H1 (cell line): ENCODE results near the gene PRSS50. TPM values are rescaled to one million over a fixed set of nuclear protein-coding genes. Genes with fewer than 3 reads are reported as not detected.
A peak's percentile ranks its signal among the peaks of the same experiment; 100 is the strongest.

Experiments used
- CTCF ChIA-PET: fragments of 300-600 bp; sonication (Branson Sonifier 250); formaldehyde crosslinking; loops from one replicate; lab custom pipeline; 2021; ENCODE audit not compliant: partially characterized antibody; lab: Charles Lee
- POLR2A ChIA-PET: fragments of 300-600 bp; sonication (Branson Sonifier 250); formaldehyde crosslinking; loops from one replicate; lab custom pipeline; 2021; ENCODE audit warnings: inconsistent platforms; ENCODE audit not compliant: partially characterized antibody; lab: Charles Lee
- DNase-seq, 2 experiments: peaks; one replicate each; pipeline versions ENCODE4 v3.0.0 to v3.0.0-alpha.2; 2010 to 2022; ENCODE audit warnings: low spot score in 2 of 2, low read depth in 1 of 2, mixed read lengths in 1 of 2
- FAIRE-seq: peaks from 2 replicates; lab custom pipeline; 2011; peaks lifted over from hg19 to GRCh38; lab: Jason Lieb, UNC
- H2AFZ ChIP-seq: 2 replicates; pipeline ENCODE4 v1.8.1; 2012; ENCODE audit warnings: low read length, inconsistent platforms
- H2AK5ac ChIP-seq: 2 replicates; pipeline ENCODE4 v1.6.1; 2013; ENCODE audit warnings: low read depth, low read length
- H2BK120ac ChIP-seq: replicated peaks from 2 replicates; pipeline ENCODE3; 2013; ENCODE audit warnings: low read depth, low read length, inconsistent platforms
- H2BK12ac ChIP-seq: 2 replicates; pipeline ENCODE4 v1.6.1; 2013; ENCODE audit warnings: low read depth, low read length
- H2BK15ac ChIP-seq: 2 replicates; pipeline ENCODE4 v1.6.1; 2013; ENCODE audit warnings: low read length
- H2BK20ac ChIP-seq: 2 replicates; pipeline ENCODE4 v1.6.1; 2013; ENCODE audit warnings: low read length
- H2BK5ac ChIP-seq: 2 replicates; pipeline ENCODE4 v1.6.1; 2013; ENCODE audit warnings: low read depth, low read length
- H3K14ac ChIP-seq: 2 replicates; pipeline ENCODE4 v1.6.1; 2013; ENCODE audit warnings: inconsistent platforms; ENCODE audit not compliant: insufficient read length
- H3K18ac ChIP-seq: 2 replicates; pipeline ENCODE4 v1.6.1; 2013; ENCODE audit warnings: low read length; ENCODE audit errors: extremely low read depth
- H3K23ac ChIP-seq: 2 replicates; pipeline ENCODE4 v1.6.1; 2013; ENCODE audit warnings: inconsistent platforms; ENCODE audit not compliant: insufficient read length
- H3K23me2 ChIP-seq: 2 replicates; pipeline ENCODE4 v1.6.1; 2013; ENCODE audit warnings: low read depth, low read length
- H3K27ac ChIP-seq: 2 replicates; pipeline ENCODE4 v1.6.1; 2011; ENCODE audit warnings: low read depth, low read length, inconsistent platforms
- H3K27me3 ChIP-seq, 4 experiments: replicated peaks in 1 of 4; 1 replicate in 1 of 4; 2 replicates in 3 of 4; pipeline versions ENCODE4 v1.6.1 to v1.8.1; 2011 to 2013; ENCODE audit warnings: low read length in 3 of 4, mild to moderate bottlenecking in 3 of 4, inconsistent platforms in 2 of 4, mixed read lengths in 2 of 4, moderate library complexity in 1 of 4; ENCODE audit not compliant: control insufficient read depth in 3 of 4, insufficient read depth in 3 of 4; ENCODE audit errors: extremely low read depth in 1 of 4
- H3K36me3 ChIP-seq, 4 experiments: 2 replicates each; pipeline versions ENCODE4 v1.6.1 to v1.8.1; 2011 to 2013; ENCODE audit warnings: mild to moderate bottlenecking in 4 of 4, low read length in 3 of 4, moderate library complexity in 2 of 4, control low read depth in 1 of 4, inconsistent platforms in 1 of 4; ENCODE audit not compliant: insufficient read depth in 4 of 4, control insufficient read depth in 2 of 4
- H3K4ac ChIP-seq: replicated peaks from 2 replicates; pipeline ENCODE3; 2013; ENCODE audit warnings: low read length, low read depth, mixed read lengths, inconsistent platforms; ENCODE audit not compliant: insufficient read length
- H3K4me1 ChIP-seq, 4 experiments: replicated peaks in 1 of 4; 1 replicate in 1 of 4; 2 replicates in 3 of 4; pipeline versions ENCODE4 v1.6.1 to v1.8.1; 2011 to 2013; ENCODE audit warnings: low read length in 3 of 4, inconsistent platforms in 2 of 4, mixed read lengths in 1 of 4; ENCODE audit not compliant: insufficient read depth in 4 of 4, control insufficient read depth in 3 of 4
- H3K4me2 ChIP-seq, 2 experiments: 2 replicates each; pipeline versions ENCODE4 v1.6.1 to v1.8.1; 2011 to 2013; ENCODE audit warnings: low read depth in 2 of 2, low read length in 2 of 2, control low read depth in 1 of 2, inconsistent platforms in 1 of 2, mild to moderate bottlenecking in 1 of 2; ENCODE audit not compliant: insufficient read depth in 1 of 2
- H3K4me3 ChIP-seq, 4 experiments: fragments of 200-600, 300-600 bp in 1 of 4; sonication (generic), shearing (Covaris generic), sonication (Bioruptor Twin) in 1 of 4; 2 replicates each; pipeline versions ENCODE4 v1.5.1 to v1.8.1; 2011 to 2016; ENCODE audit warnings: low read length in 4 of 4, low read depth in 3 of 4, control low read depth in 2 of 4, inconsistent platforms in 2 of 4, mild to moderate bottlenecking in 2 of 4, mixed read lengths in 1 of 4, moderate library complexity in 1 of 4; ENCODE audit not compliant: insufficient read depth in 2 of 4; ENCODE audit errors: extremely low read depth in 1 of 4
- H3K56ac ChIP-seq: replicated peaks from 2 replicates; pipeline ENCODE3; 2013; ENCODE audit warnings: low read depth, mild to moderate bottlenecking, mixed read lengths, low read length, inconsistent platforms; ENCODE audit not compliant: insufficient read length
- H3K79me1 ChIP-seq: 2 replicates; pipeline ENCODE4 v1.6.1; 2013; ENCODE audit warnings: low read depth, low read length, control low read depth
- H3K79me2 ChIP-seq, 2 experiments: 2 replicates each; pipeline versions ENCODE4 v1.6.1 to v1.8.1; 2012 to 2013; ENCODE audit warnings: low read length in 2 of 2, mild to moderate bottlenecking in 2 of 2, inconsistent platforms in 1 of 2; ENCODE audit not compliant: insufficient read depth in 2 of 2, control insufficient read depth in 1 of 2
- H3K9ac ChIP-seq, 4 experiments: replicated peaks in 1 of 4; 1 replicate in 1 of 4; 2 replicates in 3 of 4; pipeline versions ENCODE4 v1.6.1 to v1.8.1; 2011 to 2013; ENCODE audit warnings: low read depth in 3 of 4, low read length in 3 of 4, control low read depth in 2 of 4, mild to moderate bottlenecking in 2 of 4, moderate library complexity in 2 of 4, inconsistent platforms in 1 of 4; ENCODE audit errors: extremely low read depth in 1 of 4
- H3K9me3 ChIP-seq, 2 experiments: 2 replicates each; pipeline versions ENCODE4 v1.6.1 to v1.8.1; 2012 to 2013; ENCODE audit warnings: mild to moderate bottlenecking in 2 of 2, moderate library complexity in 2 of 2, control low read depth in 1 of 2, inconsistent platforms in 1 of 2, low read depth in 1 of 2, low read length in 1 of 2, mixed read lengths in 1 of 2; ENCODE audit not compliant: insufficient read depth in 2 of 2
- H4K20me1 ChIP-seq, 2 experiments: replicated peaks in 1 of 2; 2 replicates each; pipeline versions ENCODE3 to v1.8.1; 2011 to 2013; ENCODE audit warnings: inconsistent platforms in 2 of 2, low read length in 2 of 2, mild to moderate bottlenecking in 1 of 2; ENCODE audit not compliant: insufficient read depth in 2 of 2, control insufficient read depth in 1 of 2
- H4K5ac ChIP-seq: 2 replicates; pipeline ENCODE4 v1.6.1; 2013; ENCODE audit warnings: low read length, low read depth, mixed read lengths, inconsistent platforms; ENCODE audit not compliant: insufficient read length
- H4K8ac ChIP-seq: 2 replicates; pipeline ENCODE4 v1.8.0; 2013; ENCODE audit warnings: mild to moderate bottlenecking, moderate library complexity, low read length, inconsistent platforms; ENCODE audit not compliant: insufficient read depth; ENCODE audit errors: extremely low read depth
- H4K91ac ChIP-seq: replicated peaks from 2 replicates; pipeline ENCODE3; 2013; ENCODE audit warnings: low read length, mixed read lengths, inconsistent platforms; ENCODE audit not compliant: insufficient read length
- RAD21 ChIP-seq, 2 experiments: IDR thresholded peaks in 1 of 2; conservative IDR thresholded peaks in 1 of 2; 2 replicates each; pipeline ENCODE4 v1.6.1; 2011; ENCODE audit warnings: low read depth in 2 of 2, low read length in 2 of 2, improper control_type of control experiment in 1 of 2, inconsistent platforms in 1 of 2, mild to moderate bottlenecking in 1 of 2, moderate library complexity in 1 of 2
- WGBS, 2 experiments: shearing (Covaris generic) in 1 of 2; methylation state at CpG; one replicate each; pipeline versions ENCODE4 v1.1.6 to v1.1.7; 2013 to 2015; ENCODE audit warnings: low lambda C conversion rate in 2 of 2, mixed read lengths in 2 of 2, inconsistent platforms in 1 of 2, low coverage in 1 of 2, missing lambda C conversion rate in 1 of 2; ENCODE audit not compliant: insufficient replicate concordance in 2 of 2, insufficient coverage in 1 of 2, insufficient read length in 1 of 2; ENCODE audit errors: extremely low coverage in 1 of 2, missing lambda C conversion rate in 1 of 2; 5-methylcytosine and 5-hydroxymethylcytosine counted together
- polyA plus RNA-seq, 7 experiments: library from polyadenylated mRNA; depleted of rRNA in 3 of 7; stranded (reverse) in 5 of 7; unstranded in 2 of 7; fragments of >200 nt in 5 of 7; fragments of 200-250 nt in 2 of 7; gene quantifications; 1 replicate in 5 of 7; 2 replicates in 1 of 7; 4 replicates in 1 of 7; pipeline versions ENCODE4 v1.2.1 to v1.2.3, GENCODE V29; 2011 to 2013; ENCODE audit warnings: missing spikeins in 2 of 7, mixed read lengths in 2 of 7
- total RNA-seq: library from RNA; stranded (reverse); fragmentation: NEBNext Ultra II Directional; extraction: Animal tissue kit (Norgen Biotek cat#: 25700); gene quantifications from 2 replicates; pipeline ENCODE4 v1.2.1, GENCODE V29; 2021

PRSS50 gene
- total and polyA plus RNA-seq, 2 of the 8 experiments (the other 6 are each of a cell fraction or from before 2014, with no cell fraction given) = 0.47 to 0.71 TPM

GRCh38 chr3:46736006-46736872 lies 18.6 kb upstream of the PRSS50 start:
- CTCF ChIA-PET = interaction anchor here (0.8 to 1.7 kb wide), 4 partner anchors 17 to 159 kb away, joined by 3 to 5 read pairs (median 4); partner anchors contain the start of gene PRSS50
- no peaks in the 10 kb centered on the region for H3K79me2 ChIP-seq
- H2BK20ac ChIP-seq = no peak overlapping the region
- H2AFZ ChIP-seq = no peak overlapping the region
- no peak overlapping the region for H2BK15ac ChIP-seq
- no peaks in the 10 kb centered on the region for H3K9me3 ChIP-seq
- H3K4me1 ChIP-seq = no peaks in the 10 kb centered on the region
- H4K8ac ChIP-seq = no peak overlapping the region
- H3K4ac ChIP-seq = no peak overlapping the region
- H3K14ac ChIP-seq = no peak overlapping the region
- DNase-seq (peak in 1 of 2 experiments; percentile 37), FAIRE-seq (no peak)
- H3K4me2 ChIP-seq = no peak overlapping the region
- no peaks in the 10 kb centered on the region for H3K79me1 ChIP-seq
- H3K9ac ChIP-seq = no peak overlapping the region
- H3K27ac ChIP-seq = no peak overlapping the region
- H3K36me3 ChIP-seq = no peaks in the 10 kb centered on the region
- H4K91ac ChIP-seq = no peak overlapping the region
- H3K23me2 ChIP-seq = no peaks in the 10 kb centered on the region
- H2BK120ac ChIP-seq = no peak overlapping the region
- no peak overlapping the region for H2AK5ac ChIP-seq
- WGBS, 2 experiments = 94% methylated on average over 20 of the region's 20 CpGs; no CpG with 5 or more reads in 1 of the 2 experiments
- H2BK12ac ChIP-seq = no peak overlapping the region
- POLR2A ChIA-PET = no interaction called here
- H2BK5ac ChIP-seq = no peak overlapping the region
- H3K4me3 ChIP-seq = no peak overlapping the region
- no peak overlapping the region for H3K56ac ChIP-seq
- H3K23ac ChIP-seq = no peak overlapping the region
- no peak overlapping the region for H4K5ac ChIP-seq
- H3K27me3 ChIP-seq = no peaks in the 10 kb centered on the region
- H3K18ac ChIP-seq = no peak overlapping the region
- peaks cover 0 to 1% of the 10 kb centered on the region in 2 experiments for H4K20me1 ChIP-seq
- TF ChIP-seq RAD21 (IDR thresholded peaks at IDR 0.05 in 1 of 2, conservative IDR thresholded peaks at IDR 0.05 in 1 of 2; ENCODE audit: low read depth in 2 of 2, low read length in 2 of 2) = peak in 1 of 2 experiments; percentile 33; a peak in 2 of 4 replicates
